ENCODE data around the gene TMEM94. TPM values are rescaled to one million over a fixed set of nuclear protein-coding genes. Genes with fewer than 3 reads are reported as not detected.

Gene TMEM94
- total RNA-seq, 4 donors from 2014 or later: 56.5 to 85.5 (median 60.0) TPM

DNA sequence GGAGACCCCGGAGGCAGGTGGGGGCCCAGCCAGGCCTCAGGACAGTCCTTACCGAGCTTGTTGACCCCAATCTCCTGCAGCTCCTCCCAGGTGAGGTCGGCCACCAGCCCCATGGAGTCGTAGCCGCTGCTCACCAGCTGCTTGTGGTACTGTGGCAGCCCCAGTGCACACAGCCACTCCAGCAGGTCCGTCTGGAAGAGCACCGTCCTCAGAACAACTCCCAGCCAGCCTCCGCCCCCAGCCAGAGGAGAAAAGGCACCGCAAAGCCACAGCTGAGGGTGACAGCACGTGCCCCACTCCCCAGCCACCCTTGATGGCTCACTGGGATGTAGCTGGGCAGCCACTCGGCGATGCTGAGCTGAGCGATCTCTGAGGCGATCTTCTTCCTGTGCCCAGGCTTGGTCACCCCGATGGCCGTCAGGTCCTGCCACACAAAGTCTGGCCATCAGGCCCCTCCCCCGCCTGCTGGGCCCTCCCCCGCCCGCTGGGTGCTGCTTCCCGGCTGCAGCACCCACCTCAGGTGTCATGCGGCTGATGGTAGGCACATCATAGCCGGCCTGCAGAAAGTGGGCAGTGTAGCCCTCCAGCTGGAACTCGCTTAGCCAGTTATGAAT, 47.0 kb downstream of the TMEM94 start:
- Histone ChIP-seq H3K36me3 (peaks cover 0 to 63% of the 10 kb centered on the region in 2 donors), H3K9me3 (no peaks in the 10 kb centered on the region), H3K27me3 (no peaks in the 10 kb centered on the region), H3K4me1 (peaks cover 4 to 9% of the 10 kb centered on the region in 2 donors), H3K4me3 (no peak overlapping the region), H3K27ac (peak overlapping the region in 1 of 4 donors; percentile 60)
- no peak for TF ChIP-seq POLR2A (IDR thresholded peaks at IDR 0.05)
- TF ChIP-seq, protein P1, sequence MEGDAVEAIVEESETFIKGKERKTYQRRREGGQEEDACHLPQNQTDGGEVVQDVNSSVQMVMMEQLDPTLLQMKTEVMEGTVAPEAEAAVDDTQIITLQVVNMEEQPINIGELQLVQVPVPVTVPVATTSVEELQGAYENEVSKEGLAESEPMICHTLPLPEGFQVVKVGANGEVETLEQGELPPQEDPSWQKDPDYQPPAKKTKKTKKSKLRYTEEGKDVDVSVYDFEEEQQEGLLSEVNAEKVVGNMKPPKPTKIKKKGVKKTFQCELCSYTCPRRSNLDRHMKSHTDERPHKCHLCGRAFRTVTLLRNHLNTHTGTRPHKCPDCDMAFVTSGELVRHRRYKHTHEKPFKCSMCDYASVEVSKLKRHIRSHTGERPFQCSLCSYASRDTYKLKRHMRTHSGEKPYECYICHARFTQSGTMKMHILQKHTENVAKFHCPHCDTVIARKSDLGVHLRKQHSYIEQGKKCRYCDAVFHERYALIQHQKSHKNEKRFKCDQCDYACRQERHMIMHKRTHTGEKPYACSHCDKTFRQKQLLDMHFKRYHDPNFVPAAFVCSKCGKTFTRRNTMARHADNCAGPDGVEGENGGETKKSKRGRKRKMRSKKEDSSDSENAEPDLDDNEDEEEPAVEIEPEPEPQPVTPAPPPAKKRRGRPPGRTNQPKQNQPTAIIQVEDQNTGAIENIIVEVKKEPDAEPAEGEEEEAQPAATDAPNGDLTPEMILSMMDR (IDR thresholded peaks at IDR 0.05 in 4 of 5, conservative IDR thresholded peaks at IDR 0.05 in 1 of 5): no peak
- in situ Hi-C loops (cut with MboI; ENCODE audit: low sequenced_read_pairs in 4 of 4): no loop called here
- no peak for DNase-seq
- intact Hi-C loops (cut with DNase I; ENCODE audit: low total_unique reads): no loop called here
- no peak for ATAC-seq

DNA sequence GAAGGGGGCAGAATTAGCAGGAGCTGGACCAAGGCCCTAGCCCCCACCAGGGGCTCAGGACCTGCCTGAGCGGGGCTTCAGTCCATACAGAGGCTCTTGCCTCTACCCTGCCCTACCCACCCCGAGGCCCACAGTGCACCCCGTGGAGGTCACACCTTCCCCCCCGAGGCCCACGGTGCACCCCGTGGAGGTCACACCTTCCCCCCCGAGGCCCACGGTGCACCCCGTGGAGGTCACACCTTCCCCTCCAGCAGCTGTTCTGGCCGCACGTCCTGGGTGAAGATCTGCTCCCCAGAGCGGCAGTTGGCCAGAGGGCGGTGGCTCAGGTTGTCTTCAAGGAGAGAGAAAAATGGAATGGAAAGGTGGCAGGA, 47.5 kb downstream of the TMEM94 start:
- no peak for DNase-seq
- Histone ChIP-seq H3K27ac (peak overlapping the region in 3 of 4 donors; percentile 40 to 60 (median 45)), H3K4me3 (no peak overlapping the region), H3K27me3 (no peaks in the 10 kb centered on the region), H3K4me1 (peaks cover 9 to 12% of the 10 kb centered on the region in 2 donors), H3K9me3 (no peaks in the 10 kb centered on the region), H3K36me3 (peaks cover 0 to 60% of the 10 kb centered on the region in 2 donors)
- ATAC-seq: no peak
- intact Hi-C loops (cut with DNase I; ENCODE audit: low total_unique reads): no loop called here
- in situ Hi-C loops (cut with MboI; ENCODE audit: low sequenced_read_pairs in 4 of 4): no loop called here
- TF ChIP-seq, protein P1 (IDR thresholded peaks at IDR 0.05 in 4 of 5, conservative IDR thresholded peaks at IDR 0.05 in 1 of 5): no peak
- TF ChIP-seq POLR2A (IDR thresholded peaks at IDR 0.05): no peak

DNA sequence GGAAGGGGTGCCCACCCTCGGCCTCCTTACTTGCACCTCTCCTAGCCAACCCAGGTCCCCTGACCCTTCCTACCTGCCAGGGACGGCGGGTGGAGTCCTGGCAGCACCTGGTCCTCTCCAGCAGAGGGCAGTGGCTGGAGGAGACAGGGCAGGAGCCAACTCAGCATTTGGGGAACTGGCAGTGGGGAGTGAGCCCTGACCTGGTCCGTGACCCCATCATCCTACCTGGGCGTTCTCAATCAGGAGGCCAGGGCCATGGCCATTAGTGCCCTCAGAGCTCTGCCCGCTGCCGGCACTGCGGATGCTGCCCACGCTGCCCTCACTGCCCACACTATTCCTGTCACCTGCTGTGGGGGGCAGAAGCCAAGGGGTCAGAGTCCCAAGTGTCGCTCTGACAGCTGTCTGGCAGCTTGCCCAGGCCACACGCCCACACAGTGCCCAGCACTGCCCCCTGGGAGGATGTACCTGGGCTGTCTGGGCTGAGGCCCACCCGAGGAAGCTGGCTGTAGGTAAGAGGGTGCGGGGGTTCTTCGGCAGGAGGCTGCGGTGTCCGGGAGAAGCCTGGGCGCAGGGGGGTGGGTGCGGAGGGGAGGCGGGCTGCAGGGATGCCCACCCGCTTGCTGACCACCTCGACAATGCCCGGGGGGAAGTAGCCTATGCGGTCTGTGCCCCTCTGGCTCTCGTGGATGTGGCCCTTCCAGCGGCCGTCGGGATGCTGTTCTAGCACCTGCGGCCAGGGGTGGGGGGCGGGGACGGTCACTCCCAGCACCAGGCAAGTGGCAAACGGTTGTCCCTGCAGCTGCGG, 48.1 kb downstream of the TMEM94 start:
- no peaks in the 10 kb centered on the region for H3K9me3 ChIP-seq
- no peaks in the 10 kb centered on the region for H3K27me3 ChIP-seq
- ATAC-seq (peak in 1 of 2 donors; percentile 51), DNase-seq (peak in 1 of 2 donors; percentile 49)
- peaks cover 15 to 18% of the 10 kb centered on the region in 2 donors for H3K4me1 ChIP-seq
- TF ChIP-seq, protein P1 (IDR thresholded peaks at IDR 0.05 in 4 of 5, conservative IDR thresholded peaks at IDR 0.05 in 1 of 5): peak; percentile 48 to 70 (median 62)
- TF ChIP-seq POLR2A (IDR thresholded peaks at IDR 0.05): no peak
- intact Hi-C loops (cut with DNase I; ENCODE audit: low total_unique reads) (no loop called here), in situ Hi-C loops (cut with MboI; ENCODE audit: low sequenced_read_pairs in 4 of 4) (no loop called here)
- peak overlapping the region; percentile 10 to 60 (median 42) for H3K27ac ChIP-seq
- H3K4me3 ChIP-seq: no peak overlapping the region
- peaks cover 0 to 57% of the 10 kb centered on the region in 2 donors for H3K36me3 ChIP-seq

DNA sequence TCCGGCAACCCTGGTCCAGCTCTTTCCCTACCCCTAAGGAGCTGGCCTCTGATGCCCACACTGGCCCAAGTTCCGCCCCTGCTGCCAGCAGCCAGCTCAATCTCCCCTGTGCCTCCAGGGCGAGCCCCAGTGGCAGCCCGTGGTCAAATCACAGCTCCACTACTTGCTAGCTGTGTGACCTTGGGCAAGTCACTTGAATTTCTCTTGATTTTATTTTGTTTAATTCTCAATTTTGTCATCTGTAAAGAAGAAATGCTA, 48.6 kb downstream of the TMEM94 start:
- peaks cover 0 to 53% of the 10 kb centered on the region in 2 donors for H3K36me3 ChIP-seq
- no peak for TF ChIP-seq POLR2A (IDR thresholded peaks at IDR 0.05)
- TF ChIP-seq, protein P1 (IDR thresholded peaks at IDR 0.05 in 4 of 5, conservative IDR thresholded peaks at IDR 0.05 in 1 of 5): no peak
- ATAC-seq: no peak
- H3K27ac ChIP-seq: peak overlapping the region in 1 of 4 donors; percentile 60
- H3K27me3 ChIP-seq: no peaks in the 10 kb centered on the region
- no peak overlapping the region for H3K4me3 ChIP-seq
- in situ Hi-C loops (cut with MboI; ENCODE audit: low sequenced_read_pairs in 4 of 4): no loop called here
- H3K4me1 ChIP-seq: peaks cover 17 to 18% of the 10 kb centered on the region in 2 donors
- intact Hi-C loops (cut with DNase I; ENCODE audit: low total_unique reads): no loop called here
- DNase-seq: no peak
- no peaks in the 10 kb centered on the region for H3K9me3 ChIP-seq
